Measurements from ENCODE around the gene MPP3.

- TF ChIP-seq CTCF (IDR thresholded peaks at IDR 0.05; ENCODE audit: borderline replicate concordance, extremely low read depth, low read length, poor library complexity, severe bottlenecking) (no peak), EZH2 (IDR thresholded peaks at IDR 0.05; ENCODE audit: borderline replicate concordance, low read depth, low read length, severe bottlenecking) (no peak)
These were observed 41.3 kb upstream of the MPP3 start for GRCh38 chr17:43874293-43874692.
